ENCODE measurements around the gene PLXNA4. TPM values are rescaled to one million over a fixed set of nuclear protein-coding genes. Genes with fewer than 3 reads are reported as not detected.

PLXNA4 gene
- total and polyA plus RNA-seq, 3 donors from 2014 or later, result 3.4 to 5.5 (median 3.8) TPM

DNA sequence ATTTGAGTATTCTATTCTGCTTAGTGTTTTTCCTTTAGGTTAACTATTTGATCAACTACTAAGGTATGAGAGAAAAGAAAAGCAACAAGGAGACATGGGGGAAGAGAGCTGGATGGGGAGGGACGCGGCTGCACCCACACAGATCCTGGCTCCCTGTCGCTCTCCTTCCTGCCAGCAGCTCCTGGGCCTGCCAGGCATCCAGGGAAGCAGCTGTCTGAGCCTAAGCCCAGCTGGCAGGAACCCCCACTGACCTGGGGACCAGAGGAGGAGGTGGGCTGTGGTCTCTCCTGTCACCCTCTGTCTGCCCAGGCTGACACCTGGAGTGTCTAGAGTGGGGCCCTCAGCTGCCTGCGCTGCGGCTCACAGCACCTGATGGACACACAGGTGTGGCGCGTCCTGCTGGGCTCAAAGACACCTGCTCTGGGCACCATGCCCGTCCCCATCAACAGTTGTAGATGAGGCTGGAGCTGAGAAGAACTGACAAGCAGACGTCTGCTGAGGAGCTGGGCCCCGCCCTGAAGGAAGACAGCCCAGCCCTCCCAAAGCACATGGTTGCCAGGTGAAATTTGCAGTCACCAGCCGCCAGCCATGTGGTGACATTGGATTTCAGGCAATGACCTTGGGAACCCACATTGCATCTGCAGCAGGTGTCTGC is 207.9 kb downstream of the PLXNA4 start:
- TF ChIP-seq, protein P1, sequence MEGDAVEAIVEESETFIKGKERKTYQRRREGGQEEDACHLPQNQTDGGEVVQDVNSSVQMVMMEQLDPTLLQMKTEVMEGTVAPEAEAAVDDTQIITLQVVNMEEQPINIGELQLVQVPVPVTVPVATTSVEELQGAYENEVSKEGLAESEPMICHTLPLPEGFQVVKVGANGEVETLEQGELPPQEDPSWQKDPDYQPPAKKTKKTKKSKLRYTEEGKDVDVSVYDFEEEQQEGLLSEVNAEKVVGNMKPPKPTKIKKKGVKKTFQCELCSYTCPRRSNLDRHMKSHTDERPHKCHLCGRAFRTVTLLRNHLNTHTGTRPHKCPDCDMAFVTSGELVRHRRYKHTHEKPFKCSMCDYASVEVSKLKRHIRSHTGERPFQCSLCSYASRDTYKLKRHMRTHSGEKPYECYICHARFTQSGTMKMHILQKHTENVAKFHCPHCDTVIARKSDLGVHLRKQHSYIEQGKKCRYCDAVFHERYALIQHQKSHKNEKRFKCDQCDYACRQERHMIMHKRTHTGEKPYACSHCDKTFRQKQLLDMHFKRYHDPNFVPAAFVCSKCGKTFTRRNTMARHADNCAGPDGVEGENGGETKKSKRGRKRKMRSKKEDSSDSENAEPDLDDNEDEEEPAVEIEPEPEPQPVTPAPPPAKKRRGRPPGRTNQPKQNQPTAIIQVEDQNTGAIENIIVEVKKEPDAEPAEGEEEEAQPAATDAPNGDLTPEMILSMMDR (IDR thresholded peaks at IDR 0.05), result no peak
- no peak for TF ChIP-seq POLR2A (IDR thresholded peaks at IDR 0.05)
- no peaks in the 10 kb centered on the region for H3K27me3 ChIP-seq
- no peak overlapping the region for H3K4me3 ChIP-seq
- WGBS, 2 donors, result 90 to 91% methylated on average over 7 to 11 of the region's 11 CpGs
- no peaks in the 10 kb centered on the region for H3K4me1 ChIP-seq
- H3K9me3 ChIP-seq, result no peaks in the 10 kb centered on the region
- H3K36me3 ChIP-seq (ENCODE audit: low read depth, missing control alignments), result no peaks in the 10 kb centered on the region
- DNase-seq, result no peak
- no peak overlapping the region for H3K27ac ChIP-seq
- intact Hi-C loops (cut with DNase I; ENCODE audit: low total_unique reads), result no loop called here

DNA sequence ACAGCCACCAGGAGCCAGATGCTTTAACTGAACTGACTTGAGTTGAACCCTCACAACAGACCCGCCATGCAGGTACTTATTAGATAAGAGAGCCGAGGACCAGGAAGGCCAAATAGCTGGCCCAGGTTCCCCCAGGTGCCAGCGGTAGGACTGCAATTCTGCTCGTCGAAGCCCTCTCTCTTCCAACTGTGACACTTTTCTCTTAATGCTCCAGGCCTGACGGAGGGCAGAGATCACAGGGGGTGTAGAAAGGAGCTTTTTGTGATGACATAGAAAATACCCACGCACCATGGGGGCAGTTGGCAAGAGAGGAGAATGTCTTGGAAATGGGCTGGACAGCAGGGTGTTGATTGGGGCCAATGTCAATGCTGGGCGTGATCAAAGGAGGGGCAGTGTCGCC is 208.5 kb downstream of the PLXNA4 start:
- Histone ChIP-seq H3K4me1 (no peaks in the 10 kb centered on the region), H3K4me3 (no peak overlapping the region), H3K9me3 (no peaks in the 10 kb centered on the region), H3K36me3 (ENCODE audit: low read depth, missing control alignments) (no peaks in the 10 kb centered on the region), H3K27me3 (no peaks in the 10 kb centered on the region), H3K27ac (no peak overlapping the region)
- DNase-seq, result no peak
- intact Hi-C loops (cut with DNase I; ENCODE audit: low total_unique reads), result no loop called here
- TF ChIP-seq, protein P1 (IDR thresholded peaks at IDR 0.05), result no peak
- no peak for TF ChIP-seq POLR2A (IDR thresholded peaks at IDR 0.05)
- WGBS, 2 donors, result 93 to 96% methylated on average over 9 of the region's 9 CpGs

DNA sequence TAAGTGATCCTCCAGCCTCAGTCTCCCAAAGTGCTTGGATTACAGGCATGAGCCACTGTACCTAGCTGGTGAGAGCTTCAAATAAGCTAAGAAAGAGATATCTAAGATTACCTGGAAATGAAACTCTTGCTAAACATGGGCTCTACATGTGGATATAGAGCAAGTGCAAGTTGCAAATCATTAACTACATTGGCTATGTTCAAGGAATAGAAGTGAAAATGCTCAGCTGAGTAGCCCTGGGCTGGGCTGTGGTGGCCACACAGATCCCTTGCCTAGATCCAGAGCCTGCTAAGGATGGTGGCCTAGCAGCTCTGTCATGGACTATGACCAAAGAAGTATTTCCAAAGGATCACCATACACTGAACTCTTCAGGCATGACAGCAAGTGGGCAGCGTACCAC is 209.3 kb downstream of the PLXNA4 start:
- 91 to 100% methylated on average over 1 of the region's 1 CpG for WGBS, 2 donors
- Histone ChIP-seq H3K27ac (no peak overlapping the region), H3K4me3 (no peak overlapping the region), H3K4me1 (no peaks in the 10 kb centered on the region), H3K9me3 (no peaks in the 10 kb centered on the region), H3K36me3 (ENCODE audit: low read depth, missing control alignments) (no peaks in the 10 kb centered on the region), H3K27me3 (no peaks in the 10 kb centered on the region)
- intact Hi-C loops (cut with DNase I; ENCODE audit: low total_unique reads), result no loop called here
- no peak for TF ChIP-seq POLR2A (IDR thresholded peaks at IDR 0.05)
- TF ChIP-seq, protein P1 (IDR thresholded peaks at IDR 0.05), result no peak
- DNase-seq, result no peak

DNA sequence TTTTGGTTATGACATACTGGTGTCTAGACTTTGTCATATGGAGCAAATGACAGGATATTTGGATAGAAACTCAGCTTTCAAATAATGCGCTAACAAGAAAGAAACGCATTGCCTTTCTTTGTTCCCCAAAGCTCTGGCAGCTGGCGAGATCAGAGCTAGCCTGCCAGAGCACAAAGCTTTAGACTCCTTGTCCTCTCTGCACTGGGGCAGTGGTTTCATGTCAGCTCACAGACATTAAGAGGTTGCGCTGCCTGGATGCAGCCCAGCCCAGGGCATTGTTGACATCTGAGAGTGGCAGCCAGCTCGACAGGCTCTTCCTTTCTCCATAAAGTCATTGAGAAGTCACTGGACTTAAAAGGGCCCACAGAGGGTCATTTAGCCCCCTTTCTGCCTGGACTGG is 212.0 kb downstream of the PLXNA4 start:
- no peak for DNase-seq
- Histone ChIP-seq H3K4me1 (no peaks in the 10 kb centered on the region), H3K27me3 (no peaks in the 10 kb centered on the region), H3K27ac (no peak overlapping the region), H3K36me3 (ENCODE audit: low read depth, missing control alignments) (no peaks in the 10 kb centered on the region), H3K4me3 (no peak overlapping the region), H3K9me3 (no peaks in the 10 kb centered on the region)
- 96 to 97% methylated on average over 5 of the region's 5 CpGs for WGBS, 2 donors
- TF ChIP-seq, protein P1 (IDR thresholded peaks at IDR 0.05), result no peak
- no peak for TF ChIP-seq POLR2A (IDR thresholded peaks at IDR 0.05)
- intact Hi-C loops (cut with DNase I; ENCODE audit: low total_unique reads), result no loop called here

DNA sequence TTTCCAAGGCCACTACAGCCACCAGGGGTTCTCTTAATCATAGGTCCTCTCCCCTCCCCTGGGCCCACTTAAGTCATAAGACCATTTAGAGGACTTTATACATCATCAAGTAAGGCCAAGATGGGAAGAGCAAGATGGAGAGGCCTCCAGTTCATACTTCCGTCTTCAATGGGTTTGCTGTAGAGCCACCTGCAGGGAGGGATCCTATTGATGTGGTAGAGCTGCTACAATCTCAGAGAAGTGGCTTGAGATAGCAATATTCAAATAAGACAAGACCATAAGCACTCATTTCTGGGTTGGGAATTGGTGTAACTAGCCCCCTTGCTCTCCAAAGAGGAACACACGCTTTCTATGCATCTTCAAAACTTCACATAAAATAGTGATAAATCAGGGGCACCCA is 214.2 kb downstream of the PLXNA4 start:
- intact Hi-C loops (cut with DNase I; ENCODE audit: low total_unique reads), result no loop called here

More for the DNA sequence above, 214.2 kb downstream of the PLXNA4 start:
- Histone ChIP-seq H3K27ac (no peak overlapping the region), H3K4me3 (no peak overlapping the region), H3K9me3 (no peaks in the 10 kb centered on the region), H3K27me3 (no peaks in the 10 kb centered on the region), H3K36me3 (ENCODE audit: low read depth, missing control alignments) (no peaks in the 10 kb centered on the region), H3K4me1 (no peaks in the 10 kb centered on the region)
- DNase-seq, result no peak
- TF ChIP-seq, protein P1 (IDR thresholded peaks at IDR 0.05), result no peak
- TF ChIP-seq POLR2A (IDR thresholded peaks at IDR 0.05), result no peak
- 92 to 93% methylated on average over 2 of the region's 2 CpGs for WGBS, 2 donors
